ENCODE measurements around the gene NPRL2. TPM values are rescaled to one million over a fixed set of nuclear protein-coding genes. Genes with fewer than 3 reads are reported as not detected.
A peak's percentile ranks its signal among the peaks of the same experiment; 100 is the strongest.

NPRL2 gene
- total RNA-seq, 1 experiment from 2014 or later, result 14.0 TPM

DNA sequence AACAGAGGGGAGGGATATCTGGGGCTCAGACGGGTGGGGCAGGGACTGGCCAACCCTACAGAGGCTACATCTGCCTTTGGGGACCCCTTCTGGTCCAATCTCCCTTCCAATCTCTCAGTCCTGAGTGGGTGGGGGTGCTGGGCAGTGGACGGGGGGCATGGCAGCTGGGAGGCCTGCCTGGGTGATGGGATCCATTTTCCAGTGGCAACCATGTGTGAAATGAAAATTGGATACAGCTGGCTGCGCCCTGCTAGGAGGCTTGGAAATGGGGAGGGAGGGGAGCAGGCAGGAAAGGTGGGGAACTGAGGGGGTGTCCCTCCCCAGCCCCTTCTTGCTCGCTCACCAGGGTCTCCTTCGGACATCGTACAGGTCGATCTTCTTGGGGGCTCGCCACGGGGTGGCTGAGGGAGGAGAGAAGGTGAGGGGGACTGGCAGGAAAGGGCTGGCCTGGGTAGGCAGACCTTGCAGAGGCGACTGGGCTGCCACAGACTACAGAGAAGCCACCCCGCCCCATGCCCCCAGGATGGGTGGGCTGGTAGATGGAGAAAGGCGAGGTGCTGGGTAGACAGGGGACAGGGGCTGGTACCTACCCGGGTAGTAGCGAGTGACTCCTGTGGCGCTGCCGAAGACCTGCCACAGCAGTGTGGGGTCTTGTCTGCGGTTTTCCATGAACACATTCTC is 30.0 kb upstream of the NPRL2 start:
- no peak overlapping the region for H3K4me3 ChIP-seq
- H3K36me3 ChIP-seq, result no peaks in the 10 kb centered on the region
- H3K27ac ChIP-seq, result no peak overlapping the region
- H3K9me3 ChIP-seq (replicated peaks), result no peaks in the 10 kb centered on the region
- H3K27me3 ChIP-seq, result no peaks in the 10 kb centered on the region
- H3K4me1 ChIP-seq, result no peaks in the 10 kb centered on the region
- DNase-seq, result no peak

DNA sequence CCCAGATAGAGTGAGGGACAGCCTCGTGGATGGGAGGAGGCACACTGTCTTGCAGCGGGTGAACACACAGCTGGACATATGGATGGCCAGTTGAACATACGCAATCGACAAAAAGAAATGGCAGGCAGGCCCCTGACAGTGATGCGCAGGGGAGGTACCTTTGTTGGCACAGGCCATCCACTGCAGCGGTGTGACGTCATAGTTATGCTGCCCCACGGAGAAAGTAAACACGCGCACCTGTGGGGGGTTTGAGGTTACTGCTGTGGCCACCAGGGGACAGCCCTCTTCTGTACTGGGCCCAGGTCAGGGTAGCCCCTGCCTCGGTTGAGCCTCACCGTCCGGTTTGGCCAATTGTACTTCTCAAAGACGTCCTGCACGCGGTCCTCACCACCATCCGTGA is 28.2 kb upstream of the NPRL2 start:
- Histone ChIP-seq H3K36me3 (no peaks in the 10 kb centered on the region), H3K27ac (no peak overlapping the region), H3K4me1 (no peaks in the 10 kb centered on the region)

DNA sequence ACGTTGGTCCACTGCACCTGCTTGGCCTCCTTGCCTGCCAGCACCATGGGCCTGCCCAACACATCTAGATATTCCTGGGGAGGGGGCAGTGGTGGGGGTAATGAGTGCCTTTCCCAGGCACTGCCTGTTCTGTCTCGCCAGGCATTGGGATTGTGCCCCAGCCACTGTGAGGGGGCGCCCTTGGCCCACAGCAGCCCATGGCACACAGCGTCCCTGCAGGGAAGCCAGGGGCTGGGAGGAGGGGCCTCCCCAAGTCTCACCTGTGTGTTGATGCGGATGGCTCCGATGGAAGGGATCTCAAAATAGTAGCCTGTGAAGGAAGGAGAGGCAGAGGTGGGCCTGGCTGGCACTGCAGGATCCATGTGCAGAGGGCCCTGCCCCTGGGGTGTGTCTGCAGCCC is 27.4 kb upstream of the NPRL2 start:
- no peak for DNase-seq
- no peaks in the 10 kb centered on the region for H3K9me3 ChIP-seq (replicated peaks)
- no peak overlapping the region for H3K27ac ChIP-seq
- no peaks in the 10 kb centered on the region for H3K4me1 ChIP-seq
- H3K4me3 ChIP-seq, result no peak overlapping the region
- no peaks in the 10 kb centered on the region for H3K27me3 ChIP-seq
- H3K36me3 ChIP-seq, result no peaks in the 10 kb centered on the region

More for the DNA sequence above, 28.2 kb upstream of the NPRL2 start:
- DNase-seq, result no peak
- Histone ChIP-seq H3K27me3 (no peaks in the 10 kb centered on the region), H3K9me3 (replicated peaks) (no peaks in the 10 kb centered on the region), H3K4me3 (no peak overlapping the region)

DNA sequence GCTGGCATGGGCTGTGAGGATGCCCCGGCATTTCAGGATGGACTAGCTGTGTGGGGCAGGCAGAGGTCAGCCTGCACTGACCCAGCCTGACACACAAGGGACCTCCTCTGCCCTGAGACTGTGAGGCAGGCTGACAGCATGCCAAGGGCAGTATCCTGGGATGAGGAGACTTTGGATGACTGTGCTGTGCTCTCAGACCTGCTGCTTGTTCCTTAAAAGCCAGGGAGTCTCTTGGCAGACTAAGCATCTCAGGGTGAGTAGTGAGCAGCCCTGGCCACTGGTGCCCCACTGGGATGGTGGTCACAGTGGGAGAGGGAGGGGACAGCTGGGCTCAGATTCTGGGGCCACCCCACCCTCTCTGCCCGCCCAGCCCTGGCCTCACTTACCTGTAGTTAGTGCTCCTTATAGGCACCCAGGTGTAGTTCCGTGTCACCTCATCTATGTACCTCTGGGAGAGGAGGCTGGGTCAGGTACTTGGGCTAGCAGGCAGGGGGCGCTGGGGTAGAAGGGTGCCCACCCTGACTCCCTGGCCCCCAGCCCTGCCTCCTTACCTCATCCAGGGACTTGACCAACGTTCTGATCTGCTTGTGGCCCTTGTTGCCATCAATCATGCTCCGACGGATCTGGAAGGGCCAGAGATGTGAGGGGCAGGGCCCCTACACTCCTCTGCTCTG is 24.8 kb upstream of the NPRL2 start:
- H3K27ac ChIP-seq, result no peak overlapping the region

DNA sequence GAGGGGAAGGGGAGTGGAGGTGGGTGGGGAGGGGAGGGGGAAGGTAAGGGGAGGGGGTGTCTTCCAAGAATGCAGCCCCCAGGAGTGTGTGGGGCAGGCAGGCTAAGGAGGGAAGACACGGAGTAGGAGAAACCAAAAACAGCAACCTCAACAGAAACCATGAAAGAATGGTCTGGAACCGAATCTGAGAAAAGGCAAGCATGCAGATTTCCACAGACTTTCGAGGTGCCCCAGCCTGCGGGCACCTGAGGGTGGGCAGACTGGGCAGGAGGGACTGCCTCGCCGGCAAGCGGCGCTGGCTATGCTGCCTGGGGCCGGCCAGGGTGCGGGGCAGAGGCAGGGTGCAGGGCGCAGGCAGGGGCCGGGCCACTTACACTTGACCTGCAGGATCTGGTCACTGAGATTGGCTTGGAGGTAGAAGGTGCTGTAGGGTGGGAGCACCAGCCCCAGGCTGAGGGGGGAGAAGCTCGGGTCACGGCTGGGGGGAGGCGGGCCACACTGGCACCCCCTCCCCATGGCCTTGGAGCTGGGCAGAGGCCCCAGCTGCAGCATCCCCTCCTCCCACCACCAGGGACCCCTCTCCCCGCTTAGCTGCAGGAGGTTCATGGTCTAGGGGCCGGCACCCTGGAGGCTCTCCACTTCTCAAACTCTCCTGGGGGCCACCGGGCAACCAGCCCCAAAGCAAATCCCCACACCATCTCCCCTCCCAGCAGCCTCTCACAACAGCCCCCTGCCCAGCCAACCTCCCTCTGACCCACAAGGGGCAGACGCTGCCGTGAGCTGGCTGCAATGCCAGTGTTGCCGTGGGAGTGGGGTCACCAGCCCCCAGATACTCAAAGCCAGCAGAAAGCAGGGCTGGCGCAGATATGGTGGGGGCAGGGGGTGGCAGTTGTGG is 24.0 kb upstream of the NPRL2 start:
- DNase-seq, result no peak
- Histone ChIP-seq H3K9me3 (replicated peaks) (no peaks in the 10 kb centered on the region), H3K4me1 (no peaks in the 10 kb centered on the region), H3K27ac (no peak overlapping the region), H3K36me3 (no peaks in the 10 kb centered on the region), H3K4me3 (no peak overlapping the region), H3K27me3 (peaks cover 21% of the 10 kb centered on the region)

More for the DNA sequence above, 24.8 kb upstream of the NPRL2 start:
- Histone ChIP-seq H3K27me3 (peaks cover 17% of the 10 kb centered on the region), H3K36me3 (no peaks in the 10 kb centered on the region), H3K9me3 (replicated peaks) (no peaks in the 10 kb centered on the region), H3K4me3 (no peak overlapping the region), H3K4me1 (no peaks in the 10 kb centered on the region)
- no peak for DNase-seq

DNA sequence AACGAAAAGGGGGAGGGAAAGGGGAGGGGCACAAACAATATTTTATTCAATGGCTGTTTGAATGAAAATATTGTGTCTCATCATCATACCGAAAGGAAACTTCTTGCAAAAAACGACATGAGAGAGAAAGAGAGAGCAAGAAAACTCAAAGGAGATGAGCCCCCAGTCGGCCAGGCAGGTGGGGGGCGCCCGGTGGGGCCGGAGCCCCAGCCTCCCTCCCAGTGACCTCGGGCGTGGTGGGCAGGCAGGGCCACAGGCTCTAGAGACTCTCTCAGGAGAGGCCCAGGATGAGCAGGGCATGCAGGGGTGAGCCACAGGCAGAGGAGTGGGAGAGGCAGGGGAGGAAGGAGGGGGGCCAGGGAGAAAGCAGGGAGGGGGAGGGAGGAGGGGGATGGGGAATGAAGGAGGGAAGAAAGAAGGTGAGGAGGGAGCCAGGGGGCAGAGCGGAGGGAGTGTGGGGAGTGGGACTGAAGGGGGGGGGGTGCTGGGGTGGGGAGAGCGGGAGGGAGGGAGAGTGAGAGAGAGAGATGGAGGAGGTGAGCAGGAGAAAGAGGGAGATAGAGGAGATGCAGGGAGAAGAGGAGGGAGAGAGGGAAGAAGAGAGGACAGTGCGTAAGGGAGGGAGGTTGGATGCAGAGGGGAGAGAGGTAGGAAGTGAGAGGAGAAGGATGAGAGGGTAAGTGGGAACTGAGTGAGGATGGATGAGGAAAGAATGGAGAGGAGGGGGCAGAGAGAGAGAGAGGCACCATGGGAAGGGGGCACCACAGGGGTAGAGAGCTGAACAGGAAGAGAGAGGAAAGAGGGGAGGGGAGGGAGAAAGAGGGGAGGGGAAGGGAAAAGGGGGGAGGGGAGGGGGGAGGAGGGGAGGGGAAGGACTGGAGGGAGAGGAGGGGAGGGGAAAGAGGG is 22.8 kb upstream of the NPRL2 start:
- H3K27ac ChIP-seq, result no peak overlapping the region
- H3K36me3 ChIP-seq, result no peaks in the 10 kb centered on the region
- no peak for DNase-seq
- peaks cover 23% of the 10 kb centered on the region for H3K27me3 ChIP-seq
- no peaks in the 10 kb centered on the region for H3K4me1 ChIP-seq
- H3K9me3 ChIP-seq (replicated peaks), result no peaks in the 10 kb centered on the region
- no peak overlapping the region for H3K4me3 ChIP-seq

DNA sequence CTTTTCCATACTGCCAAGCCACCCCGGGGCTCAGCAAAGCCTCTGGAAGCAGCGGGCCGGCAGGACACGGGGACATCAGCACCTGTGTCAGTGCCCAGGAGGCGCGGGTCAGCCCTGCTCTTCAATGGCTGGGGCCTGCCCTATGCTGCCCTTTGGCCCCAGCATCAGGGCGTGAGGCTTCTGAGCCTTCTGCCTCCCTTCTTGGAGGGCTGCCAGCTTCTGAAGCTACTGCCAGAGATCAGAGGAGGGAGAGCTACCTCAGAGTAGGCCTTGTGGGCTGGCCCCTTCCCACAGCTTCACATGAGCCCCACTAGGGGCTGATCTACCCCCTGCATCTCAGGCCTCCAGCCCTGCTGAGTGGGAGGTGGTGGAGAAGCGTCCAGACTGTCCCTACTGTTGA is 21.8 kb upstream of the NPRL2 start:
- Histone ChIP-seq H3K27ac (no peak overlapping the region), H3K27me3 (peaks cover 23% of the 10 kb centered on the region), H3K4me3 (no peak overlapping the region), H3K36me3 (no peaks in the 10 kb centered on the region), H3K9me3 (replicated peaks) (no peaks in the 10 kb centered on the region), H3K4me1 (no peaks in the 10 kb centered on the region)
- peak in 1 of 2 experiments; percentile 22 for DNase-seq

DNA sequence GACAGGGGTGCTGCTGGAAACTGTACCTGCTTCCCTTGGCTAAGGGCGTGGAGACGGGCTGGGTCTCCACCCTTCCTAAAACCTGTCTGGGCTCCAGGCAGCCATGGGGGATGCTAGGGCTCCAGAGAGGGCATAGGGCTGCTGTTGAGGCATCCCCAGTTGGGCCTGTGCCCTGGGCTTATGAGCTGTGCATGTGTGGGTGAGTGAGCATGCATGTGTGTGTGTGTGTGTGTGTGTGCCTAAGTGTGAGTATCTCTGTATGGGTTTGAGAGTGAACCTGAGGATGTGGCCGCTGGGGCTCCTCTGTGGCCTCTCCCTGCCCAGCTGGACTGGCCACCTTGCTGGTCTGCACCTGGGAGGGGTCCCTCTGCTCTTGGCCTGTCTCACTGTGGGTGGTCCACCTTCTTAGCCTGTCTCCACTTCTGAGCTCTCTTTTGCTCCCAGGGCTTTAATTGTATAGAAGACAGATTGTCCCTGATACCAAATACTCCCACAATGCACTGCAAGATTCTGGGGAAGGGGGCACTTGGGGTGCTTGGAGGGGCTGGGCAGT is 20.6 kb upstream of the NPRL2 start:
- Histone ChIP-seq H3K27ac (no peak overlapping the region), H3K4me1 (no peaks in the 10 kb centered on the region), H3K9me3 (replicated peaks) (no peaks in the 10 kb centered on the region), H3K4me3 (no peak overlapping the region), H3K27me3 (peaks cover 23% of the 10 kb centered on the region), H3K36me3 (no peaks in the 10 kb centered on the region)
- no peak for DNase-seq

DNA sequence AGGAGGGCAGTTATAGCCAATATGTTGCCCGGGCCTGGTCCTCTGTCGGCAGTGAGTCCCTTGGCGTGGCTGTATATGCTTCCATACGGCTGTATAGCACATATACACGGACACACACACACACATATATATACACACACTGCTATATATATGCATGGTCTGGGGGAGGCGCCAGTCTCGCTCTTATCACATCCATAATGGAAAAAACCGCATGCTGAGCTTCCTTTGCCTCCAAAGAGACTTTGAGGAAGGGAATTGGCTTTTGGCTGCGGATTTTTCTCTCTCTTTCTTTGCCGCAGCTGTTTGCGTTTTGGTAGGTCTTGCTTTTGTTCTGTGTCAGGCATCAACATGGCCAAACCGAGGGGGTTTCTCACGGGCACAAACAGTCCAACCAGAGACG is 20.0 kb upstream of the NPRL2 start:
- Histone ChIP-seq H3K4me1 (no peaks in the 10 kb centered on the region), H3K27me3 (peaks cover 23% of the 10 kb centered on the region), H3K36me3 (no peaks in the 10 kb centered on the region), H3K9me3 (replicated peaks) (no peaks in the 10 kb centered on the region), H3K4me3 (no peak overlapping the region), H3K27ac (no peak overlapping the region)
- peak in 1 of 2 experiments; percentile 36 for DNase-seq

DNA sequence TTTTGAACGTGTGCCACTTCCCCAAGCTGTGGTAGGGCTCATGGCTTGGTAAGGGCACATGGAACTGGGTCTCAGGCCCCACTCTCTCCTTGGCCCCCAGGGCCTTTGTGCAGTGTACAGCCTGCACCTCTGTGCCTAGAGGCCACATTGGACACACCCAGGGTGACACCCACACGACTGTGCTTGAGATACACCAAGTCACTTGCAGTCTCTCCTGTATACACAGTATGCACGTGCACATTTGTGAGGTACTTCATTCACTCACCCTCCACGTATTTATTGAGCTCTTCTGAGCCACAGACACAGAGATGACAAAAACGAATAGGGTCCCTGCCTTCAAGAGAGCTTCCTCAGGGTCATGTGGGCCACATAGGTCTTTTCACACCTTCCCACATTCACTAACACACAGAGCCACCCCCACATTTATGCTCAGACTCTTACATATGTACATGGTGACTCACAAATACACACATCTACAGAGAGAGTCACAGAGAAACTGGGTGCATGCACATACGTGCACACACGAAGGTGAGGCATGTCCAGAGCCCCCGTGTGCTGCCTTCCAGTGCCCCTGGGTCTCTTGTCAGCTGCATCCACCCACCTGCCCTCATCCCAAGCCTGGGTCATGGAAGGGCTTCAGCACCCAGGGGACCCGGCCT is 18.6 kb upstream of the NPRL2 start:
- H3K9me3 ChIP-seq (replicated peaks), result no peaks in the 10 kb centered on the region
- no peaks in the 10 kb centered on the region for H3K36me3 ChIP-seq
- no peak overlapping the region for H3K4me3 ChIP-seq
- no peak overlapping the region for H3K27ac ChIP-seq
- no peak for DNase-seq
- no peaks in the 10 kb centered on the region for H3K4me1 ChIP-seq
- H3K27me3 ChIP-seq, result peaks cover 23% of the 10 kb centered on the region

DNA sequence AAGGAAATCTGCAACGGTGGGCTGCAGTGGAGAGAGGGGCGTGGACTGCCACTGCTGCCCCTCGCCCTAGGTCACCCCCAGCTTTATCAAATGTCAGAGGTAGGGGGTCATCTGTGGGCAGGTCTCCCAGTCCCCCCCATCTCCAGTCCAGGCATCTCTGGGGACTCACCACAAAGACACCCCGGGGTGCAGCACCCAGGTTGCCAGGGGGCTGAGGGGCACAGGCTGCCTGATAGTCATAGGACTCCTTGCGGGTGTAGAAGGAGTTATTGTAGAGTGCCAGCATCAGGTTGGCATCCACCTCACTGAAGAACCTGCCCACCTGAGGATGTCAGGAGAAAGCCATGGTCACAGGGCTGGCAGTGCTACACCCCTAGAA is 15.3 kb upstream of the NPRL2 start:
- H3K27me3 ChIP-seq, result peaks cover 11% of the 10 kb centered on the region
- H3K4me3 ChIP-seq, result no peak overlapping the region
- no peaks in the 10 kb centered on the region for H3K9me3 ChIP-seq (replicated peaks)
- H3K4me1 ChIP-seq, result no peaks in the 10 kb centered on the region
- H3K36me3 ChIP-seq, result no peaks in the 10 kb centered on the region
- no peak overlapping the region for H3K27ac ChIP-seq
- DNase-seq, result no peak

DNA sequence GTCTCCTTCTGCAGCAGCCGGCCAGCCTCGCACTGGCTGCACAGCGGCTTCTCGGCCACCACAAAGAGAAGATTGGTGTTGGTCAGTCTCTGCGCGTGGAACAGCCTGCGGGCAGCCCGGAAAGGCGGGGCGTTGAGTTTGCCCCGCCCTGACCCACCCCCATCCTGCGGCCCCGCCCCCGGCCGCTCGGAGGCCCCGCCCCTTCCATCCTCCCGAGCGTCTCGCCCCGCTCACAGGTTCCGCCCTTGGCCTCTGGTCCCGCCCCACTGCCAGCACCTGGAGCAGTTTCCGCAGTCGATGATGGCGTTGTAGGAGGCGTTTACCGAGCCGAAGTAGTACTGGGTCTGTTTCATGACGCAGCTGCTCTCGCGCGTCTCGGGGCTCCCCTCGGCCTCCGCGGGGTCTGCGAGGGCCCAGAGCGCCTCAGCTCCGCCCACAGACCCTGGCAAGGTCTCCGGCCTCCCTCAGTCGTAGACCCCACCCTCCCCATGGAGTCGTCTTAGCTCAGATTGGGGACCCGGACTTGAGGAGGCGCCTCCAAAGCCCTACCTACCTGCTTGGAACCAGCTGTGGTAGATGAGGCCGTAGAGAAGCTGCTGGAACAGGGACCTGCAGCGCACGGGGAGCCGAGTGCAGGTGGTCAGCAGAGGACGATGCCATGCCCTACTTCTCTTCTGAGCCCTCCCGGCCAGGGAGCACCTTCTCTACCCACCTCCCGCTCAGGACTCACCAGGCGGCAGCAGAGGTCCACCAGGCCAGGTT is 14.7 kb upstream of the NPRL2 start:
- H3K4me3 ChIP-seq, result no peak overlapping the region
- 0 out of 2 replicates have a peak, but pooled peaks cover 6% of the 10 kb centered on the region for H3K27me3 ChIP-seq
- no peaks in the 10 kb centered on the region for H3K4me1 ChIP-seq
- H3K36me3 ChIP-seq, result no peaks in the 10 kb centered on the region
- no peak for DNase-seq
- H3K9me3 ChIP-seq (replicated peaks), result no peaks in the 10 kb centered on the region
- no peak overlapping the region for H3K27ac ChIP-seq

DNA sequence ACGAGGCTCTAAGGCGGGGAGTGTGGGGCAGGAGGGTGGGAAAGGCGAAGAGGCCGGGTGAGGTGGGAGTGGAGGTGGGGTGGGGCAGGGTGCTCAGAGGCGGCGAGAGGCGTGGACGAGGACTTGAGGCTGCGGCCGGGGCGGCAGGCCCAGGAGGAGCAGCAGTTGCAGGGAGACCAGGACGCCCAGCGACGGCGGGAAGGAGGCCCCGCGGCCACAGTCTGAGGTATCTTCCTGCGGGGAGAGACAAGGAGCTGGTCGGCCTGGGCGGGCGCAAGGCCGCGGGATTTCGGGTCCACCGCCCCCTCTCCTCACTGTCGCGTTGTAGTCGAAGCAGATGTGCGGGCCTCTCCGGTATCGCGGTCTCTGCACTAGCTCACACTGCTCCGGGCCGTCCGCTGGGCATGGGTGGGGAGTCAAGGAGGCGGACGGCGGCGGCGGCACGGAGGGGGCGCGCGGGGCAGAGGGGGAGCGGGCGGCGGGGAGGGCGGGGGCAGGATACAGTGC is 14.1 kb upstream of the NPRL2 start:
- Histone ChIP-seq H3K4me3 (no peak overlapping the region), H3K4me1 (no peaks in the 10 kb centered on the region), H3K9me3 (replicated peaks) (no peaks in the 10 kb centered on the region), H3K27ac (no peak overlapping the region), H3K36me3 (no peaks in the 10 kb centered on the region), H3K27me3 (0 out of 2 replicates have a peak, but pooled peaks cover 2% of the 10 kb centered on the region)
- no peak for DNase-seq

All from SJCRH30 (cell line).